Glutamatergic neuron (in vitro differentiated cells): ENCODE results near the gene MYO1D. TPM values are rescaled to one million over a fixed set of nuclear protein-coding genes. Genes with fewer than 3 reads are reported as not detected.
"Not testable (repeated sequence)": the region's sequence is repeated elsewhere in the genome, so short reads cannot be mapped to it uniquely, and the experiment has no call there.

ENCODE experiments used
- DNase-seq: peaks from one replicate; pipeline ENCODE4 v3.0.0; 2022
- H3K27ac Mint-ChIP-seq: one replicate; pipeline ENCODE4 v1.8.0; 2020; ENCODE audit warnings: mild to moderate bottlenecking, mixed read lengths, inconsistent platforms; ENCODE audit not compliant: unreplicated experiment
- H3K27me3 Mint-ChIP-seq: one replicate; pipeline ENCODE4 v1.8.0; 2020; ENCODE audit warnings: mild to moderate bottlenecking, moderate library complexity, mixed read lengths, inconsistent platforms; ENCODE audit not compliant: unreplicated experiment
- H3K36me3 Mint-ChIP-seq: one replicate; pipeline ENCODE4 v1.8.0; 2020; ENCODE audit warnings: mild to moderate bottlenecking, mixed read lengths, inconsistent platforms; ENCODE audit not compliant: unreplicated experiment
- H3K4me1 Mint-ChIP-seq: one replicate; pipeline ENCODE4 v1.8.0; 2020; ENCODE audit warnings: mild to moderate bottlenecking, low read depth, mixed read lengths, inconsistent platforms; ENCODE audit not compliant: unreplicated experiment
- H3K4me3 Mint-ChIP-seq: one replicate; pipeline ENCODE4 v1.8.0; 2020; ENCODE audit warnings: mild to moderate bottlenecking, mixed read lengths, inconsistent platforms; ENCODE audit not compliant: unreplicated experiment
- H3K9me3 Mint-ChIP-seq: one replicate; pipeline ENCODE4 v1.8.0; 2020; ENCODE audit warnings: mild to moderate bottlenecking, moderate library complexity, mixed read lengths, inconsistent platforms; ENCODE audit not compliant: unreplicated experiment
- CTCF ChIP-seq: fragments of 200-600 bp; sonication (generic); IDR thresholded peaks from one replicate; pipeline ENCODE4 v1.5.0; 2021; ENCODE audit not compliant: partially characterized antibody, unreplicated experiment
- total RNA-seq: library from RNA; stranded (reverse); fragmentation: NEBNext Ultra II Directional; extraction: Animal tissue kit (Norgen Biotek cat#: 25700); gene quantifications from one replicate; pipeline ENCODE4 v1.2.1, GENCODE V29; 2021; ENCODE audit not compliant: unreplicated experiment

Gene MYO1D
- total RNA-seq, 1 donor from 2014 or later, result 5.3 TPM

GRCh38 chr17:32527146-32527545, 349.8 kb downstream of the MYO1D start:
- Mint-ChIP-seq H3K4me1 (peaks cover 12% of the 10 kb centered on the region), H3K27ac (no peak overlapping the region), H3K9me3 (peaks cover 5% of the 10 kb centered on the region)

GRCh38 chr17:32525122-32525521, 351.8 kb downstream of the MYO1D start:
- H3K4me1 Mint-ChIP-seq, result peaks cover 24% of the 10 kb centered on the region
- H3K36me3 Mint-ChIP-seq, result no peaks in the 10 kb centered on the region
- TF ChIP-seq CTCF, result no peak
- no peak for DNase-seq
- no peak overlapping the region for H3K27ac Mint-ChIP-seq
- peaks cover 9% of the 10 kb centered on the region for H3K9me3 Mint-ChIP-seq
- H3K4me3 Mint-ChIP-seq, result no peak overlapping the region
- peaks cover 6% of the 10 kb centered on the region for H3K27me3 Mint-ChIP-seq

More at GRCh38 chr17:32527146-32527545, 349.8 kb downstream of the MYO1D start:
- Mint-ChIP-seq H3K27me3 (peaks cover 6% of the 10 kb centered on the region), H3K36me3 (no peaks in the 10 kb centered on the region), H3K4me3 (no peak overlapping the region)
- DNase-seq, result no peak
- TF ChIP-seq CTCF, result no peak

GRCh38 chr17:32524553-32524880, 352.4 kb downstream of the MYO1D start:
- Mint-ChIP-seq H3K4me1 (peaks cover 29% of the 10 kb centered on the region), H3K9me3 (peaks cover 13% of the 10 kb centered on the region)
- DNase-seq, H3K36me3 Mint-ChIP-seq, H3K27ac Mint-ChIP-seq, H3K4me3 Mint-ChIP-seq, H3K27me3 Mint-ChIP-seq: not testable (repeated sequence)

GRCh38 chr17:32523827-32524552, 352.9 kb downstream of the MYO1D start:
- Mint-ChIP-seq H3K27me3 (peaks cover 6% of the 10 kb centered on the region), H3K36me3 (no peaks in the 10 kb centered on the region), H3K4me1 (peaks cover 26% of the 10 kb centered on the region), H3K9me3 (peaks cover 11% of the 10 kb centered on the region), H3K27ac (no peak overlapping the region), H3K4me3 (no peak overlapping the region)
- TF ChIP-seq CTCF, result no peak
- DNase-seq, result no peak

GRCh38 chr17:32523017-32523680, 353.8 kb downstream of the MYO1D start:
- Mint-ChIP-seq H3K4me3 (peak overlapping the region; percentile 8), H3K27ac (no peak overlapping the region), H3K9me3 (peaks cover 13% of the 10 kb centered on the region), H3K4me1 (peaks cover 29% of the 10 kb centered on the region), H3K36me3 (no peaks in the 10 kb centered on the region), H3K27me3 (peaks cover 10% of the 10 kb centered on the region)
- no peak for TF ChIP-seq CTCF
- no peak for DNase-seq
